Measurements from ENCODE around the gene RASGEF1B. TPM values are rescaled to one million over a fixed set of nuclear protein-coding genes. Genes with fewer than 3 reads are reported as not detected.

Gene RASGEF1B
- total and polyA plus RNA-seq, 2 experiments from 2014 or later = 2.8 to 5.2 TPM

- Mint-ChIP-seq H3K27ac (no peak overlapping the region), H3K4me3 (no peak overlapping the region), H3K4me1 (no peaks in the 10 kb centered on the region), H3K27me3 (ENCODE audit: insufficient read depth, low read depth, poor library complexity) (no peaks in the 10 kb centered on the region), H3K36me3 (ENCODE audit: low read depth) (no peaks in the 10 kb centered on the region), H3K9me3 (no peaks in the 10 kb centered on the region)
- TF ChIP-seq NANOG (IDR thresholded peaks at IDR 0.05; ENCODE audit: borderline replicate concordance) = no peak
- TF ChIP-seq ZNF114 (CRISPR knock-in tag; IDR thresholded peaks at IDR 0.05) = no peak
- TF ChIP-seq ZNF331 (CRISPR knock-in tag; IDR thresholded peaks at IDR 0.05; ENCODE audit: low read depth) = no peak
- TF ChIP-seq STAT1 (IDR thresholded peaks at IDR 0.05; ENCODE audit: unreplicated experiment) = no peak
- TF ChIP-seq EZH2phosphoT487 (IDR thresholded peaks at IDR 0.05; ENCODE audit: unreplicated experiment) = no peak
- TF ChIP-seq CTCF (conservative IDR thresholded peaks at IDR 0.05; ENCODE audit: low read depth in 2 of 2) = no peak
- no peak for TF ChIP-seq ETS1 (IDR thresholded peaks at IDR 0.05)
- TF ChIP-seq EZH2 (IDR thresholded peaks at IDR 0.05; ENCODE audit: low read depth, unreplicated experiment) = no peak
- no peak for TF ChIP-seq POLR2AphosphoS5 (IDR thresholded peaks at IDR 0.05; ENCODE audit: low read depth)
- TF ChIP-seq JUNB (IDR thresholded peaks at IDR 0.05; ENCODE audit: unreplicated experiment) = no peak
- TF ChIP-seq CREB1 (CRISPR knock-in tag; IDR thresholded peaks at IDR 0.05; ENCODE audit: low read depth) = no peak
- TF ChIP-seq REST (IDR thresholded peaks at IDR 0.05; ENCODE audit: unreplicated experiment) = no peak
- TF ChIP-seq ZNF462 (CRISPR knock-in tag; IDR thresholded peaks at IDR 0.05) = no peak
- no peak overlapping the region for H2AFZ ChIP-seq
- no peak overlapping the region for H3K4me3 ChIP-seq
- no peak for DNase-seq (ENCODE audit: low spot score)
- H3K9me2 ChIP-seq (ENCODE audit: insufficient read depth) = no peaks in the 10 kb centered on the region
- no peaks in the 10 kb centered on the region for H3K36me3 ChIP-seq (ENCODE audit: insufficient read depth)
- no peak overlapping the region for H3K27ac ChIP-seq (ENCODE audit: low read depth)
- H4K20me1 ChIP-seq (replicated peaks; ENCODE audit: insufficient read depth) = no peaks in the 10 kb centered on the region
- no peak overlapping the region for H3K4me2 ChIP-seq
- ATAC-seq = no peak
- no peaks in the 10 kb centered on the region for H3K4me1 ChIP-seq (ENCODE audit: insufficient read depth)
- no peaks in the 10 kb centered on the region for H3K27me3 ChIP-seq (ENCODE audit: insufficient read depth)
- H3K79me2 ChIP-seq (replicated peaks; ENCODE audit: insufficient read depth) = no peaks in the 10 kb centered on the region
- no peaks in the 10 kb centered on the region for H3F3A ChIP-seq (replicated peaks; ENCODE audit: low read depth)
Observed at GRCh38 chr4:81377191-81377590, 94.5 kb downstream of the RASGEF1B start.

All from GM23338 (cell line).